ENCODE results near the gene CPNE5.

CPNE5 gene

GRCh38 chr6:36758516-36759147 lies 80.6 kb downstream of the CPNE5 start:
- FAIRE-seq = no peak

DNA sequence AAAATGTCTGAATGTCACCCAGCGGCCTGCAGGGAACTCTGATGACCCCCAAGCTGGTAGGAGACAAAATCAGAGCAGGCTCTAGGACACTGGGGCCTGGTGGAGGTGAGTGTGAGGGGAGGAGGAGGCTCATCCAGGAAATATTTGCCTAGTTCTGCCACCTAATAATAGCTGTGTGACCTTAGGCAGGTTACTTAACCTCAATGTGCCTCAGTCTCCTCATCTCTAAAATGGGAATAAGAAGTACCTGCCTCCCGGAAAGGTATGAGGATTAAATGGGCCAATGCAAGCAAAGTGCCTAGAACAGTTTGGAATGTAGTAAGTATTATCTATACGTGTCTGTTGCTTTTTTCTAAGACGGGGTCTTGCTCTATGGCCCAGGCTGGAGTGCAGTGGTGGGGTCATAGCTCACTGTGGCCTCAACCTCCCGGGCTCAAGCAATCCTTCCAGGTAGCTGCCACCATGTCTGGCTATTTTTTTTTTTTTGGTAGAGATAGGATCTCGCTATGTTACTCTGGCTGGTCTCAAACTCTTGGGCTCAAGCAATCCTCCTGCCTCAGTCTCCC lies 81.2 kb downstream of the CPNE5 start:
- no peak for FAIRE-seq

DNA sequence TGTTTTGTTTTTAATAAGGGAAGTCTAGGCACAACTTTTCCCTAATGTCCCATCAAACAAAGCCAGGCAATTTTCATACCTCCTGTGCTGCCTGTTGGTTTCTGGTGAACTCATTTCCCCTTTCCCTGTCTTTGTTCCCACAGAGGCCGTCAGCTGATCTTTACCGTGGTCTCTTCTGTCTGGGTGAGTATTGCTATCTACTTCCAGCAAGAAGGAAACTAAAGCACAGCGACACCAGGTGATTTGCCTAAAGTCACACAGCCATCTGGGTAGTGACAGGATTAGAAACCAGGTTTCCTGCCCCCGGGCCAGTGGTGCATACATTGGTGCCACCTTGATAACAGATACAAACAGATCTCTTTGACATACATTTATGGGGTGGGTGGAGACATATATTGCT lies 82.0 kb downstream of the CPNE5 start:
- no peak for FAIRE-seq

GRCh38 chr6:36756786-36757185 lies 82.5 kb downstream of the CPNE5 start:
- FAIRE-seq = no peak

- no peak for FAIRE-seq
Measured at GRCh38 chr6:36755435-36756348, 83.6 kb downstream of the CPNE5 start.

GRCh38 chr6:36754582-36755434 lies 84.4 kb downstream of the CPNE5 start:
- FAIRE-seq = no peak

GRCh38 chr6:36753671-36754405 lies 85.4 kb downstream of the CPNE5 start:
- FAIRE-seq = no peak

GRCh38 chr6:36752886-36753506 lies 86.2 kb downstream of the CPNE5 start:
- FAIRE-seq = no peak

- no peak for FAIRE-seq
Measured at GRCh38 chr6:36752187-36752885, 86.9 kb downstream of the CPNE5 start.

DNA sequence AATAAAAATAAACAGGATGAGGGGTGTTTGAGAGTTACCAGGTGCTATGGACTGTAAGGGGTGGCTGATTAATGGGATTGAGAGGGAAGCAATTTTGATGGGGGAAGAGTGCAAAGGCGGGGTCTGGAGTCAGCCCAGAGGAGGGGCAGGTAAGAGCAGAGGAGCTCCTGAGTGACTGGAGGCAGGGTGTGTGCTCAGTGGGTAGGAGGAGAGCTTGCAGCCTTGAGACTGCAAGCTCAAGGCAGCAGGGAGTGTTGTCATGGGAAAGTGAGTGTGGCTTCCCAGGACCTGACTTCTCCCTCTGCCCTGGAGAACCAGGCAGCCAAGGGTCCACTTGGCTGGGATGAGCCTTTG lies 87.4 kb downstream of the CPNE5 start:
- FAIRE-seq = no peak

- no peak for FAIRE-seq
Measured at GRCh38 chr6:36751091-36751490, 88.2 kb downstream of the CPNE5 start.

GRCh38 chr6:36749829-36750489 lies 89.3 kb downstream of the CPNE5 start:
- FAIRE-seq = no peak

GRCh38 chr6:36746251-36746650 lies 93.0 kb downstream of the CPNE5 start:
- no peak for FAIRE-seq

GRCh38 chr6:36745836-36746235 lies 93.4 kb downstream of the CPNE5 start:
- FAIRE-seq = no peak

GRCh38 chr6:36745283-36745682 lies 94.0 kb downstream of the CPNE5 start:
- no peak for FAIRE-seq

DNA sequence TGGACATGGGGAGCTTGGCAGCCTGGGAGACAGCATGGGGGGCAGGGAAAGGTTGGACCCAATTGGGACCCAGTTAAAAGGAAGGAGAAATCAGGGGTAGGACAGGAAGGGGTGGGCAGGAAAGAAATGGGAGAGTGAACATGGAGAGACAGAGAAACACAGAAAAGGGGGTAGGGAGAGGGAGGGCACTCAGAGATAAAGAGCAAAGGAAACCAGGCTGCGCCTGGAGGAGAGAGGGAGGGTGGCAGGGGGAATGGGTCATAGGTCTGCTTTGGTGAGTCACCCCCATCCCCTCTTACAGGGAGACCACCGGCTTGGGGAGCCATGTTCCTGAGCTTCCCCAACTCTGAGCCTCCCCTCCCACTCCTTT lies 95.0 kb downstream of the CPNE5 start:
- no peak for FAIRE-seq

- FAIRE-seq = no peak
Measured at GRCh38 chr6:36743538-36744303, 95.5 kb downstream of the CPNE5 start.

- no peak for FAIRE-seq
Measured at GRCh38 chr6:36743032-36743431, 96.2 kb downstream of the CPNE5 start.

DNA sequence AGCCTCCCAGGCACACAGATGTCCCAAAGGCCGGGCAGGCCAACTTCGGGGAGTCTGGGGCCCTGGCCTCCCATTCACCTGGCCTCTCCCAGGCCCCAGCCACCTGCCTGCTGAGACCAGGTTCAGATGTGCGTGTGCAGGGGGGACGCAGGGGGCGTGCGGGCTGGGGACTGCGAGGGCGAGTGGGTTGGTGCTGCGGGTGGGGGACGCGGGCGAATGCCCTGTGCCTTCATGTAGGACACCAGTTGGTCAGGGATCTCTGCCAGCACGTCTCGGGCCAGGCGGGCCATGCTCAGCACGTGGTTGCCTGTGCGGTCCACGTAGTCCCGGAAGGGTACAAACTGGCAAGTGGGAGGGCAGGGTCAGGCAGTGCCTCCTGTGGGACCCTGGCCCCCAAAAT lies 97.1 kb downstream of the CPNE5 start:
- no peak for FAIRE-seq

DNA sequence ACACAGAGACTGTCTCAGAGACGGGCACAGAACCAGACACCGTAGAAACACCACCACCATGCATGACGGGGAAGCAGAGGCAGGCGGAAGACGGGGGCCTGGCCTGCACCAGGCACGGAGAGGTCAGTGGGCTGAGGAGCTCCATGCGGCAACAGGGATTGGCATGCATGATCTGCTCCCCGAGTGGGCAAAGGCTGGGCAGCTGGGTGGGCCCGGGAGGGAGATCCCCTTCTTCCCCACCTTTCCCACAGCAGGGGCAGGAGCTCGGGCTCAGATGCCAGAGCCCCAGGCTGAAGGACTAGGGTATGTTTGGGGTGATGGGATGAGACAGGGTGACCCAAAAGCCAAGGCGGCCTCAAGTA lies 98.4 kb downstream of the CPNE5 start:
- FAIRE-seq = no peak

All from TTC549 (cell line).